Sigmoid colon (tissue), 3 donors: ENCODE results near the gene LILRB4.

Experiments used
- CTCF ChIP-seq, 4 experiments: fragments of 450-650 bp in 3 of 4; fragments of 200-600 bp in 1 of 4; IDR thresholded peaks; one replicate each; pipeline ENCODE4 v1.5.1; 2016 to 2019; ENCODE audit warnings: antibody characterized with exemption in 4 of 4, mild to moderate bottlenecking in 3 of 4, moderate library complexity in 2 of 4
- POLR2A ChIP-seq, 2 donors: fragments of 450-650 bp; IDR thresholded peaks; one replicate each; pipeline ENCODE4 v1.6.1; 2016; ENCODE audit warnings: antibody characterized with exemption in 2 of 2, mild to moderate bottlenecking in 2 of 2, moderate library complexity in 2 of 2

DNA sequence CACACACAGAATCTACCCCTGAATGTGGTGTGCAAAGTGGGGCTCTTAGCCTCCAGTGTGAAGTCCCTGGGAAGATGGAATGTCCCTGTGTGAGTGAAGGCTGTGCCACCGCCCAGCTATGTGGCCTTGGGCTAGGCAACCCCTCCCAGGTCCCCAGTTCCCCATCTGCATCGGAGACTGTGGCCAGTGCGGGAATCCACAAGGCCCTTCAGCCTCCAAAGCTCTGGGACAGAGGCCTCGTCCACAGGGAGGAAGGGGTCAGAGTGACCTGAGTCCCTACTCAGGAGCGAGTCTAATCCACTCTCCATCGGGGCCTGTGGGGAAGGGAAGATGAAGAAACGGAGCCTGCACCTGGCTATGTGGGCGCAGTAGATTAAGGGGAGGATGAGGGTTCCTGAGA is 42.1 kb downstream of the LILRB4 start:
- TF ChIP-seq CTCF (IDR thresholded peaks at IDR 0.05) (no peak), POLR2A (IDR thresholded peaks at IDR 0.05) (no peak)
